Activated gamma-delta T cell treated with anti-CD3 and anti-CD28 coated beads, Interleukin-2, amount 50 U/mL, for 16 hours (primary cell): Measurements from ENCODE around the gene PANK4.
A peak's percentile ranks its signal among the peaks of the same experiment; 100 is the strongest.

ENCODE experiments used
- DNase-seq: peaks from one replicate; pipeline ENCODE4 v3.0.0-alpha.2; 2020; ENCODE audit warnings: low read depth

Gene PANK4

DNA sequence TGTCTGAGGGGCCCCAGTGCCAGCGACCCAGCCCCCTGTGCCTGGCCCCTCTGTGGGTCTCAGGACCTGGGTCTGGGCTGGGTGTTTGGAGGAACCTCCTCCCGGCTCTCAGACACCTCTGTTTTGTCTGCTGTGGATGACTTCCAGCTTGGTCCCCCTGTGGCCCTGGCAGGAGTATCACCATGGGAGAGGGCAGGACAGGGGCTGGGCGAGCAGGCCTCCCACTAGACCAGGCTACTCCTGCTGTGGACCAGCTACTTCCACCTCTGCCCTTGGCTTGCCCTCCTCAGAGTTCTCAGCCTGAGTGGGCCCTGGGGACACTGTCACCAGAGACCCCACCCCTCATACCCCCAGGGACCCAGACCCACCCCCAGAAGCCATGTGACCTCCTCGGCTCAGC, 28.5 kb downstream of the PANK4 start:
- no peak for DNase-seq

DNA sequence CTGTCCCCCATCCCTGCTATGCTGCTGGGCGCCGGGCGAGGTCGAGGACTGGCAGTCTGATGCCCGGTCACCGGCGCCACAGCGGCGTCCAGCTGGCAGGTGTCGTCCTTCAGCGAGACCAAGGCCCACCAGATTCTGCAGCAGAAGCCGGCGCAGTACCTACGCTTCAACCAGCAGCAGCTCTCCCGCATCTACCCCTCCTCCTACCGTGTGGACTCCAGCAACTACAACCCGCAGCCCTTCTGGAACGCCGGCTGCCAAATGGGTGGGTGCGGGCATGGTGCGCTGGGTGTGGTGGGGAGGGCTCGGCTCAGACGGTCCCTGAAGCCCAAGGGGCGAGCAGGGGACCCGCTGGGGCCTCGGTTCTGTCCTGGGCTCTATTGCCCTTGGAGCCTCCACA, 29.6 kb downstream of the PANK4 start:
- DNase-seq, result no peak

GRCh38 chr1:2496087-2496622, 30.2 kb downstream of the PANK4 start:
- peak; percentile 15 for DNase-seq

DNA sequence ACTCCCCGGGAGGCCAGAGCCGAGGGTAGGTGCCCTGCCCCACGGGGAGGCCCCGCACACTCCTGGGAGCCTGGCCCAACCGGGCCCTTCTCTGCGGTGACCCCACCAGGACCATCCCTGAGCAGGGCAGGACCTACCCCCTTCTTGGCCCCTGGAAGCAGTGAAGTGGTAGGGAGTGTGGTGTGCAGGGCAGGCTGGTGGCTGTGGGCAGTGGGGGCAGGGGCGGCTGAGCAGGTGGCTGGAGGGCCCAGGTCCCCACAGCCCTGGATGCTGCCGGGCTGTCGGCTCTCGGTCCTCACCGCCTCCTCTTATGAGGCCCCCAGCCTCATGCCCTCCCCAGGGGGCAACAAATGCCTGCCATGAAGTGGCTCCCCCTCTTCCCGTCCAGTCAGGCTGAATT, 30.9 kb downstream of the PANK4 start:
- no peak for DNase-seq

GRCh38 chr1:2495026-2495425, 31.4 kb downstream of the PANK4 start:
- DNase-seq, result no peak

DNA sequence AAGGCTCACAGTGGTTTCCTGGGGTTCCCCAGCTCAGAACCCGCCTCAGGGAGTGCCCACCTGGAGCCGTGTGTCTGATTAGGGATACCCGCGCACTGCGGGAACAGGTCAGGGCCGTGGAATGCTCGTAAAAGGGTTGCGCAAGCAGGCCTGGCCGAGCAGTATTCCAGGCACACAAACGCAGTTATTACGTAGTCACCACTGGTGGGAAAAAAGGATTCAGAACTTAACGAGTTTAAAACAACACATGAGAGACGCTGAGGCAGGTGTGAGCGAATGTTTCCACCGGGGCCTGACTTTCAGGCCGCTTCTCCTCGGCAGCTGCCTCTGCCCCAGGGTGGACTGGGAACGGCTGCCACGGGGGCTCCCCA, 32.1 kb downstream of the PANK4 start:
- DNase-seq, result no peak

DNA sequence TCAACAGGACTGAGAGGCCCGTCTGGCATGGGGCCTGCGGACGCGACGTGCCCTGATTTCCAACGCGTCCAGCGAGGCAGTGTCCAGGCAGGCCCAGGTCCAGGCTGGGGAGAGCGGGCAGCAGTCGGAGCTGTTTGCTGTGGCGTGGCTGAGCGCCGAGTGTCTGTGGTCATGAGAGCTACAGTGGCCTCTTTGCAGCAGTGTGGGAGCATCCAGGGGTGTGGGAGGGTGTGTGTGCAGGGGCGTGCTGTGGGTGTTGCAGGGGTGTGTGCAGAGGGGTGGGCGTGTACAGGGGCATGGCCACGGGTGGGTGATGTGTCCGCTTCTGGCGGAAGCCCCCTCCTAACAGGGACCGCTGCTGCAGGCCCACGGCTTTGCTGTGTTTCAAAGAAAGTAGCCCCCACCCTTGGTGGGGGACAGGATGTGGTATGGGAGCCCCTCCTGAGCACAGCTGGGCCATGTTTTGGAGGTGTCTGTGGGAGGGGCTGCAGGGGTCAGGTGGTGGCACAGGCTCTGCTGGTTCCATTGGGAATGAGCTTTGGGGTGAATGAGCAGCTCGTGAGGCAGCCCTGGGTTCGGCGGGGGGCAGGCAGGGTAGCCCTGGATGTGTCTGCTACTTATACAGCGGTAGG, 32.6 kb downstream of the PANK4 start:
- DNase-seq, result peak; percentile 2

GRCh38 chr1:2493218-2493617, 33.2 kb downstream of the PANK4 start:
- DNase-seq, result no peak

DNA sequence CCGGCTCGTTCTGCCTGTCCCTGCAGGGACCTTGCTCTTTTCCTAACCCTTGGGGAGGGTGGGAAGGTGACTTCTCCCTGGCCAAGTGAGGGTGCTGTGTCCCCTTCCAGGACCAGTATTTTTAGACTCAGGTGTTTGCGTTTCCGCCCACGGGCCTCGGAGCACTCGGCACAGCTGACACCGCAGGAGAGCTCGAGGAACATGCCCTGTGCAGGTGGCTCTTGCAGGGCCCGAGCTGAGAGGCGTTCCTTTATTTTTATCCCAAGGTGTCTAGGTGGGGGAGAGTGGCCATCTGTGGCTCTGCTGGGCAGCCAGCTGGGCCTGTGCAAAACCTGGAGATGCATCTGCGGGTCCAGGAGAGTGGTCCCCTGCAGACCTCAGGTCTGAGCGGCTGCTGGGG, 34.3 kb downstream of the PANK4 start:
- DNase-seq, result no peak

DNA sequence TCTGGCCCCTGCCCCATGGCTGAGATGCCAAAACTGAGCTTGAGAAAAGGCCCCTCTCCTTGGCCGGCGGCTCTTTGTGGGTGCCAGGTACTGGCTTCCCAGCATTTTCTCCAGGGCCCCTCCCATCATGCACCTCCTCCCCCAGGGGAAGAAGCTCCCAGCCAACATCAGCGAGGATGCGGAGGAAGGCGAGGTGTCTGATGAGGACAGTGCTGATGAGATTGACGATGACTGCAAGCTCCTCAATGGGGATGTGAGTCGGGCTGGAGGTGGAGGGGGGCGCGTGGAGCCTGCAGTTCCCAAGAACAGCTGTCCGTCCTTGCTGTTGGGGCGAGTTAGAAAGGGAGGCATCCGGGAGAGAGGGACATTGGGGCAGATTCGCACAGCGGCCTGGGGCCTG, 36.8 kb downstream of the PANK4 start:
- no peak for DNase-seq

- DNase-seq, result no peak
Measured at GRCh38 chr1:2488688-2489087, 37.7 kb downstream of the PANK4 start.

DNA sequence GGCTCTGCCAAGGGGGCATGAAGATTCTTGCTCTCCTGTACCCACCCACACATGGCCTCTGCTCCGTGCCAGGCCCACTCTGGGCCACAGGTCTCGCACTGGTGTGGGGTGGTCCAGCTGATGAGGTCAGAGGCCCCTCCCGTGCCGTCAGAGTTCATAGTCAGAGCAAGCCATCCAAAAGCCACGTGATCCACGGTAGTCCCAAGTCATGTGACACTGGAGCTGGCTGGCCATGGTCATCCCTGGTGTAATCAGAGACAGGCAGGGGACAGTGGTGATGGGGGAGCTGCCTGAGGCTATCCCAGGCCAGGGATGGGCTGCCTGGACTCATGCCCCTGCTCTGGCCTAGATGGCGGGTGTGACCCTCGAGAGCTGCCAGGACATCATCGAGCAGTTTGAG, 39.8 kb downstream of the PANK4 start:
- no peak for DNase-seq

DNA sequence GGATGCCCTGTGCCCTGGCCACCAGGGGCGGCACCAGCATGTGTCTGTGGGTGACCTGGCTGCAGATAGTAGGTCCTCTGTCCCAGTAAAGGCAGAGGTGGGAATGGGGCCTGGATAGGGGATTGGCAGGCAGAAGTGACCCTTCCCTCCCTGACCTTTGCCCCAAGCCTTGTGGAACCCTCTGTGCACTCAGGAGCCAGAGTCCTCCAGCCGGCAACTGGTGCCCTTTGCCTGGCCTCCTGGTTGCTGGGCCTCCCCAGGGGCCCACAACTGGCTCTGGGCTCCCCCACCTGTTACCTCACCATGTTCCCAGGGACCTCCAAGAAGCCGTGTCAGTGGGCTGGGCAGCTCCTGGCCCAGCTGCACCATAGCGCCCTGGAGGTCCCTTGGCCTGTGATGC, 40.4 kb downstream of the PANK4 start:
- DNase-seq, result no peak

DNA sequence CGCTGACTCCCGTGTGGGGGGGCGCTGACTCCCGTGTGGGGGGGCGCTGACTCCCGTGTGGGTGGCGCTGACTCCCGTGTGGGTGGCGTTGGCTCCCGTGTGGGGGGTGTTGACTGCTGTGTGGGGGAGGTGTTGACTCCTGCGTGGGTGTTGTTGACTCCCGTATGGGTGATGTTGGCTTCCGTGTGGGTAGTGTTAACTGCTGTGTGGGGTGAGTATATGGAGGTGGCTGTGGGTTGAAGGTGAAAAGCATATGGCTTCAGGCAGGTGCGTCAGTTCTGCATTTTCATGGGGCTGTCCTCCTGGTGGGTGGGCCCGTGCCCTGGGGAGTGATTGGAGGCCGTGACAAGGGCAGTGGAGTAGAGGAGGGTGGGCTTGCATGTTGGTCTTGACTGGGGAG, 42.4 kb downstream of the PANK4 start:
- DNase-seq, result no peak

DNA sequence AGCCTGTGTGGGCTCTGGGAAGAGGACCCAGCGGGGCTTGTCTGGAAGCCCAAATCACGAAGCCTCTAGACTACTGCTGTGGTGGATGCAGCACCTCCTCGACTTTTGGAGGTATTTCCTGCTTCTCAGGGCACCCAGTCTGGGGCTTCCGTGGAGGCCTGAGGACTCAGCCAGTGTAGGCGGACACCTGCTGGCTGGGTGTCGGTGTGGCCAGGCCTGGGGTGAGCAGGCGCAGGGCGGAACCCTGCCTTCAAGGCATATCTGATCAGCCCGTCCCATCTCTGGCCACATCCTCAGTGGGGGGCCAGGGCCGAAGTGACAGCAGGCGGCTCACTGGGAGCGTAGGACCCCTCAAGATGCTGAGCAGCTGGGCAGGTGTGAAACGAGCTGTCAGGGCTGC, 43.4 kb downstream of the PANK4 start:
- no peak for DNase-seq

- DNase-seq, result no peak
Measured at GRCh38 chr1:2482588-2482987, 43.8 kb downstream of the PANK4 start.

DNA sequence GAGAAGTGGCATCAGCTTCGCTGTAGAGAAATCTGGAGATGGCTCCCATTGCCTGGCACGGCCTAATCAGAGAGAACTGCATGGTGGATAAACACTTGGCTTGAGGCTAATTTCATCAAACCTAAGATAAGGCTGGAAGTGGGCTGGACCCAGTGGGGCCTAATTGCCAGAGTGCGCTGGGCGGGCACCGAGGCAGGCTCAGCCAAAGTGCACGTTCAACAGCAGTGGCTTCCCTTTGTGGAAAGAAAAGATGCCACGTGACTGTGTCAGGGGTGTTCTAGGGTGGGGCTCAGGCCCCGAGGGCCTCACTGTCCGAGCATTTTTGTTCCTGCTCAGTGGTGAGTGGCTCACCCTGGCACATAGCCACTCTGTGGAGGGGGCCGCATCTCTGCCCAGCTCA, 44.5 kb downstream of the PANK4 start:
- DNase-seq, result no peak

DNA sequence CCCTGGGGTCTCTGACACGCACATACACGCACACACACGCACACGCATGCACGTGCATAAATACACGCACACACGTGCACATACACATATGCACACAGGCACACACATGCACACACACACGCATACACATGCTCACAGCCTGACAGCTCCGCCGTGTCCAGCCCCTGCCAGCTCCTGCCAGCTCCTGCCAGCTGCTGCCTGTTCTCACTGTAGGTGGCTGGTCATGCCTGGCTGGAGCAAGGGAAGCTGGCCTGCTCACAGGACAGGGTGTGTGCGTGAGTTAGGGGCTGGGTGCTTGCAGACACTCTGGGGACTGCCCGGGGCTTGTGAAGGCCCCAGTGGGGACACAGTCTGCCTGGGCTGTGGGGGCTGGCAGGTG, 45.4 kb downstream of the PANK4 start:
- no peak for DNase-seq

DNA sequence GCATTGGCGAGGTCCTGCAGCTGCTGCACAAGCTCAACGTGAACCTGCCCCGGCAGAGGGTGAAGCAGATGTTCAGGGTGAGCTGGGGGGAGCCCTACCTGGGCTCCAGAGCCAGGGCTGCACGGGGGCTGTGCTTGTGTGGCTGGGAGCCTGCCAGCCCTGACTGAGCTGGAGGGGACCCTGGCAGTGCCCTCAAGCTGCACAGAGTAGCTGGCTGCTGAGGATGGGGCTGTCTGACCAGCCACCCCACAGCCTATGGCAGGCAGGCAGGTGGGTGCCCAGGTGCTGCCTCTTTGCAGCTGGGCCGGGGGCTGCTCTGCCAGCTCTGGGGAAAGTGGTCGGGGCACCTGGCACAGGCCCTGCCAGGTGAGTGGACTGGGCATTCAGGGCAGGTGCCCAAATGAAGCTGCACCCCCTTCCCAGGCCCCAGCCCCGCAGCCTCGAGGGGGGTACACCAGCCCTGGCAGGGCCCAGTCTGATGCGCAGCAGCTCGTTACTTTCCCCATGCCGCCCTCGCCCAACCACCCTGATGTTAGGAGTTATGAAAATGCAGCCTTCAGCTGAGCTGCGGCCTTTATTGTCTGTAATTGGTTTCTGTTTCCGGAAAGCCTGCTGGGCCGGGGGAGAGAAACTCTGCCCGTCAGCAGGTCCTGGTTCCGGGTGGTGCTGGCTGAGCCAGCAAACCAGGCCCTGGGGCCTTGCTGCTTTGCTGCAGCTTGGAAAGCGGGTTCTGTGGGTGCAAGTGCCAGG, 46.0 kb downstream of the PANK4 start:
- DNase-seq, result no peak

GRCh38 chr1:2479618-2480017, 46.8 kb downstream of the PANK4 start:
- DNase-seq, result no peak

DNA sequence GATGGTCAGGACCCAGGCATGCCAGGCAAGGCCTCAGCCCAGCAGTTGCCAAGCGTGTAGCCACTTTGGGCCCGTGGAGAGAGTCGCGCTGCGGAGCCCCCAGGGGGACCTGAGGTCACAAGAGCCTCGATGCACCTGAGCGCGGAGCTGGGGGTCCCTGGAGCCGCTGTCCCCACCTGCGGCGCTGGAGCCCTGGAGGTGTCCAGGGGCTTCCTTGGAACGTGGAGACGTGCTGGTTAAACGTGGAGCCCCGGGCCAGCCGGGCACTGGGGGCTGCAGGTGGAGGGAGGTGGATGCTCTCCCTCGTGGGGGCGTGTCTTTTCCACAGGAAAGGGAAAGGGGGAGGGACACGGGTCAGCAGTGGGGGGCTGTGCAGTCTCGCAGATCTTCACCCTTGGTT, 47.2 kb downstream of the PANK4 start:
- no peak for DNase-seq

DNA sequence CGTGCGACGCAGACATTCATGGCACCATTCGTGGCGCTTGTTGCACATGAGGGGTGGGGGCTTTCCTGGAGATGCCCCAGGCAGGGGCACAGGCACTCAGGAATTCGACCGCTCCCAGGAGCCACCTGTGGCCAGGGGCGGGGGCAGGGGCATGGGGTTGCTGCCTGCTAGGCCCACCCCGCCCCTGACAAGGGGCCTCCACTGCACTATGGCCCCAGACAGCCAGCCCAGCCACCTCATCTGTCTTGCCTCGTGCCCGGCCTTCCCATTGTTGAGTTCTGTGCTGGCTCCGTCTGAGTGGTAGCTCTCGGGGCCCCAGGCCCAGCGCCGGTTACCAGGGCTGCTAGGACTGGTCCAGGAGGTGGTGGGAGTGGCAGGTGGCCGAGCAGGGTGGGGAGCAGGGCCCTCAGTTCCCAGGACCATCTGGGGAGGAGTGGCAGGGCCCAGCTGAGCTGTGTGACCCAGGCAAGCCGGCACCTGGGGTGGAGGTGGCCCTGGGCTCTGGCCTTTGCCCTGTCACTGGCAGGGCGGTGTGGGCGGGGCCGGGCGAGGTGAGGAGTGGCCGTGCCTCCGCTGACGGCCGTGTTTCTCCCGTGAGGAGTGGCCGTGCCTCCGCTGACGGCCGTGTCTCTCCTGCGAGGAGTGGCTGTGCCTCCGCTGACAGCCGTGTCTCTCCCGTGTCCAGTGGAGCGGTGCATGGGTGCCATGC, 48.5 kb downstream of the PANK4 start:
- DNase-seq, result no peak

DNA sequence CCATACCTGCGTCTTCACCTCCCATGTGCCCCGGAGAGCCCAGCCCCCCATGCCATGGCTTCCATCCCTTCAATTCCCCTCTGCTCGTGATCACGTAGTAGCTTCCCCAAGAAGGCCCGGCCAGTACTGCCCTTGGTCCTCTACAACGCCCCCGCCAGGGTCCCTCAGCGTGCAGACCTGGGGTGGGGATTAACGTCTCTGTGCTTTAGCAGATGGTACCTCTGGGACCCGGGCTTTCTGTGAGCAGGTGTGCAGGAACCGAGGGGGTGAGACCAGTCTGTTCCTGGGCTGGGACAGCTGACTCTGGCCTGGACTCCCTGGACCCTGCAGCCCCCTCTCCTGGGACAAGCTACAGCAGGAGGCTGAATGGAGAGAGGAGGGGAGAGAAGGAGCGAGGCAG, 49.1 kb downstream of the PANK4 start:
- DNase-seq, result no peak
